ENCODE results near the gene CNTN4.

DNA sequence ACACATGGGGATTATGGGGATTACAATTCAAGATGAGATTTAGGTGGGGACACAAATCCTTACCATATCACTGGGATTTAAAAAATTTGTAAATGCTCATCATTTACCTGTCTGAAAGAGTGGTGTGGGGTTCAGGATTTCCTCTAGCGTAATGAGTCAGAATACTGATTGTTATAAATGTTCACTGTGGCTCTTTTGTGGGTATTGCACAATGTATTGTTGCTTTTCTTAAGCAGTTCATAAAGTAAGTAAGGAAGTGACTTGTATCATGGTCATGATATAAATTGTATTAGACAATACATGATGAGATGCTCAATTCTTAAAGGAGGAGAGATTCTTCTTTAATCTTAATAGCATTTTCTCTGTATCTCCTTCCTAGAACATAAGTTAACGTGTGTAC lies 262.1 kb downstream of the CNTN4 start:
- TF ChIP-seq EZH2 (IDR thresholded peaks at IDR 0.05) (no peak), POLR2AphosphoS5 (IDR thresholded peaks at IDR 0.05; ENCODE audit: borderline replicate concordance, low read depth, low read length) (no peak), FOXP2 (optimal IDR thresholded peaks at IDR 0.05; ENCODE audit: control extremely low read depth, extremely low read length, insufficient read depth) (no peak)

Data from SK-N-MC (cell line).